Fibroblast of mammary gland (primary cell): Measurements from ENCODE around the gene MGAT3.

Source experiments
- DNase-seq: peaks from one replicate; pipeline ENCODE4 v3.0.0-alpha.2; 2010; ENCODE audit warnings: low read depth
- H3K4me3 ChIP-seq: 2 replicates; pipeline ENCODE4 v1.5.1; 2011; ENCODE audit warnings: low read depth, mild to moderate bottlenecking, low read length, moderate library complexity; ENCODE audit not compliant: control insufficient read depth
- TF ChIP-seq, protein P1 (sequence below): conservative IDR thresholded peaks from 2 replicates; pipeline ENCODE4 v1.5.1; 2011; ENCODE audit warnings: low read depth, low read length, inconsistent platforms; ENCODE audit not compliant: control insufficient read depth, insufficient read depth

MGAT3 gene

DNA sequence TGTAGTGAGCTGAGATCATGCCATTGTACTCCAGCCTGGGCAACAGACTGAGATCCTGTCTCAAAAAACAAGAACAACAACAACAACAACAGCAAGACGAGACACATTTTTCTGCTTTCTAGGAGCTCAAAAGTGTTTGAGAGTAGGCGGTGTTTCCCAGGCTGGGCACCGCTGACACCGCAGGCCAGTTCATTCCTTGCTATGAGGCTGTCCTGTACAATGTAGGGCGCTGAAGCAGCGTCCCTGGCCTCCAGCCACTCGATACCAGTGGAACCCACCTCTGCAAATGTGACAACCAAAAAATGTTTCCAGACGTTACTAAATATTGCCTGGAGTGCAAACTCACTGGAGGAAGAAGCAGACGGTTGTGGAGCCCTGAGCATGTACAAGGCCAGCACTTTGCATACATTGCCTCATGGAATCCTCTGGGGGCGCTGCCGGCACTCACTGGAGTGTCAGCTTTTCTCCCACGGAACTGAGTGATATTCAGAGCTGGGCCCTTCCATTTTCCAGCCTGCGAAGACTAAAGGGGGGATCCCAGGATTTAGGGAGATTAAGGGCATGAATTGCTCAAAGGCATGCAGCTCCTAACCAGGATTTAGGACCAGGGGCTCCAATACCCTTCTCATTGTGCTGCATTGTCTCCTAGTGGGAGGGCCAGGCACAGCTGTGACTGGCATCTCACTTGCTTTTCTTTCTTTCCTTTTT is 39.5 kb downstream of the MGAT3 start:
- peak; percentile 58 for DNase-seq
- no peak overlapping the region for H3K4me3 ChIP-seq
- TF ChIP-seq, protein P1, sequence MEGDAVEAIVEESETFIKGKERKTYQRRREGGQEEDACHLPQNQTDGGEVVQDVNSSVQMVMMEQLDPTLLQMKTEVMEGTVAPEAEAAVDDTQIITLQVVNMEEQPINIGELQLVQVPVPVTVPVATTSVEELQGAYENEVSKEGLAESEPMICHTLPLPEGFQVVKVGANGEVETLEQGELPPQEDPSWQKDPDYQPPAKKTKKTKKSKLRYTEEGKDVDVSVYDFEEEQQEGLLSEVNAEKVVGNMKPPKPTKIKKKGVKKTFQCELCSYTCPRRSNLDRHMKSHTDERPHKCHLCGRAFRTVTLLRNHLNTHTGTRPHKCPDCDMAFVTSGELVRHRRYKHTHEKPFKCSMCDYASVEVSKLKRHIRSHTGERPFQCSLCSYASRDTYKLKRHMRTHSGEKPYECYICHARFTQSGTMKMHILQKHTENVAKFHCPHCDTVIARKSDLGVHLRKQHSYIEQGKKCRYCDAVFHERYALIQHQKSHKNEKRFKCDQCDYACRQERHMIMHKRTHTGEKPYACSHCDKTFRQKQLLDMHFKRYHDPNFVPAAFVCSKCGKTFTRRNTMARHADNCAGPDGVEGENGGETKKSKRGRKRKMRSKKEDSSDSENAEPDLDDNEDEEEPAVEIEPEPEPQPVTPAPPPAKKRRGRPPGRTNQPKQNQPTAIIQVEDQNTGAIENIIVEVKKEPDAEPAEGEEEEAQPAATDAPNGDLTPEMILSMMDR = peak; percentile 75

DNA sequence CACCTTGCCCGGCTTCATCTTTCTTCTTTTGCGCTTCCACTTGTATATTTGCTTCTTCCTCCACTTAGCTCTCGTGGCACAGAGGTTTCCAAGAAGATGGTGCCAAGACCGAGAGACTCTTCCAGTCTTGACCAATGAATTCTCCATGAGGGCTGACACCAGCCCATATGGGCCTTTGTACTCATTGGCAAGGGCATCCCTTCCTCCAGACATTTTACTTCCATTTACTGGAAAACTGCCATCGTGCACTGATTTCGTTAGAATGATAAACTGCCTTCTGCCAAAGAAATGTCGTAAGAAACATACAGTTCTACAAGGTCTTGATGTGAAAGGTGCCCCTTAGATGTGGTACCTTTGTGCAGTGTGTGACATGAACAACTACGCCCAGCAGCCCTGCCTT is 40.6 kb downstream of the MGAT3 start:
- H3K4me3 ChIP-seq = no peak overlapping the region
- TF ChIP-seq, protein P1 = no peak
- DNase-seq = no peak

DNA sequence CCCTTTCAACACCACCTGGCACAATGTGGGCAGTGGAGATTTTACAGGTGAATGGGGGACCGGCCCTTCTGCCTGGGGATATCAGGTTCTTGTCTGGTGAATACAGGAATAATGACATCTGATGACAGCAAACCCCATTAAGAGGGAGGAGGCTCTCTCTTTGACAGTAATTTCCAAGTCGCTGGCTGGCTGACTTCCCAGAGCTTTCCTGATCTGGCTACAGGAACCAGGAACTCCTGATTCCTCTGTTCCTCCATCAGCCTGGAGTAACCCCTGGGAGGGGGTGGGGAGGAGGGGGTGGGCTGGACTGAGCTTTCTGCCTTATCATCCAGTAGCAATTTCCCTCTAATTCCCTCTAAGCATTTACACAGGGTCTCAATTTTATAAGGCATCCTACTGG is 41.6 kb downstream of the MGAT3 start:
- DNase-seq = no peak
- TF ChIP-seq, protein P1 = no peak
- no peak overlapping the region for H3K4me3 ChIP-seq

DNA sequence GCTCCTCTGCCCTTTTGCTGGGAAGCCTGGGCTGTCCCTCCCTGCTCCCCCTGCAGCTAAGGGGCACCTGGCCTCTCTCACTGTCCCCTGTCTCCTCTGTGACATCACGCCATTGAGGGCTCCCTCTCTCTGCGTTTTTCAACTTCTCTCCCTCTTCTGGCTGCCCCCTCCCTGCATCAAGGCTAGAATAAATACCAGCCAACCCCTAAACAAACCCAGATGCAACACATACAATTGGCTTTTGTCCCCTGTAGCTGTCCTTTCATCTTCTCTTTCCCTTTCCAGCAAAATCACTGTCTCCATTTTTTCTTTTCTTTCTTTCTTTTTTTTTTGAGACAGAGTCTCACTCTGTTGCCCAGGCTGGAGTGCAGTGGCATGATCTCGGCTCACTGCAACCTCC is 42.0 kb downstream of the MGAT3 start:
- H3K4me3 ChIP-seq = no peak overlapping the region
- TF ChIP-seq, protein P1 = no peak

DNA sequence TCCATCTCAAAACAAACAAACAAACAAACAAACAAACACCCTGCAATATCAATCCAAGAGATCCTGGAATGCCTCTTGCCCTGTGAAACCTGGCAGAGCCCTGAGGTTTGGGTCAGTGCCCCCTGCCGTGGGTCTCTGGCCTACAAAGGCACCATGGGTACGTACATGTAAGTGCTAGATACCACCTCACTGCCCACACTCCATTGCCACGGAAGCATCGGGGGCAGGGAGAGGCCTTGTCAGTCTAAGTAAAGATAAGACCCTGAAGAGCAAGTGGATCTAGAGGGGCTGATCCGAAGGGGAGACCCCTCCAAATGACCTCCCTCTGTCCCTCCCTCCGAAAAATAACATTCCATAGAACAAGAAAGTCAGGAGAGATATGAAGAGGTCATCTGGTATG is 43.3 kb downstream of the MGAT3 start:
- no peak for DNase-seq
- TF ChIP-seq, protein P1 = no peak
- no peak overlapping the region for H3K4me3 ChIP-seq

More for the DNA sequence above, 42.0 kb downstream of the MGAT3 start:
- DNase-seq = no peak

DNA sequence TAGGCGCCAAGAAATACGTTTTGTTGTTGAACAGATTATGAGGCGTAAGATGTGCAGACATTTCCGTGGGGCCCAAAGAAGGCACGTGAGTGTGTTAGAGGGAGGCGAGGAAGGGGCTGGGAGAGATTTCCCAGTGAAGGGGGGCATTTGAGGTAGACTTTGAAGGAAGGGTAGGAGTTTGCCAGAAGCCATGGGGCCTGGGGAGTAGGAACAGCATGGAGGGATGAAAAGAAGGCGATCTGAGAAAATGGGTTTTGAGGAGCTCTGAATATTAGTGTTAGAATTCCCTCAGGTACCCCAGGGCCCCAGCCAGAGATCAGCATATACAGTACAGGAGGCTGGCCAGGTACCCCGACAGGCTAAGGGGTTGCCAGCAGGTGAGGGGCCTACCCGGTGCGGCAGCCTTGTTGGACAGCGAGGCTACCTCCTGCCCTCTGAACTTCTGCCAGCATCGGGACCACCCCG is 44.9 kb downstream of the MGAT3 start:
- peak overlapping the region; percentile 81 for H3K4me3 ChIP-seq
- TF ChIP-seq, protein P1 = no peak
- no peak for DNase-seq
